ENCODE data around the gene CATSPER3. TPM values are rescaled to one million over a fixed set of nuclear protein-coding genes. Genes with fewer than 3 reads are reported as not detected.

CATSPER3 gene
- total and polyA plus RNA-seq, 4 experiments from 2014 or later = 0.68 to 1.8 (median 0.94) TPM; not detected in 1

- H3K27ac Mint-ChIP-seq = no peak overlapping the region
- CTCF ChIA-PET (ENCODE audit: partially characterized antibody) = no interaction called here
- H3K9me3 ChIP-seq (ENCODE audit: control insufficient read depth in 1 of 2, low read length in 2 of 2) = no peaks in the 10 kb centered on the region
- H3K4me3 ChIP-seq (ENCODE audit: low read length in 2 of 2) = no peak overlapping the region
- no peak overlapping the region for H3K4me3 Mint-ChIP-seq
- peaks cover 13% of the 10 kb centered on the region for H3K36me3 ChIP-seq (ENCODE audit: insufficient read depth, low read length)
- POLR2A ChIA-PET (ENCODE audit: partially characterized antibody) = no interaction called here
- H3K4me1 Mint-ChIP-seq = no peaks in the 10 kb centered on the region
- H3K36me3 Mint-ChIP-seq = peaks cover 17 to 34% of the 10 kb centered on the region in 2 donors
- H3K4me1 ChIP-seq (ENCODE audit: insufficient read depth, low read length) = no peaks in the 10 kb centered on the region
- no peak overlapping the region for H3K27ac ChIP-seq (ENCODE audit: low read depth, low read length)
- intact Hi-C loops (cut with micrococcal nuclease) = loop anchor here (2.0 kb wide), 1 partner anchor 71 kb away; no protein-coding TSS in a partner anchor
- no peaks in the 10 kb centered on the region for H3K27me3 Mint-ChIP-seq
- no peaks in the 10 kb centered on the region for H3K9me3 Mint-ChIP-seq
- H3K27me3 ChIP-seq (ENCODE audit: insufficient read depth, low read length) = no peaks in the 10 kb centered on the region
- no peak for DNase-seq
These were observed 29.7 kb upstream of the CATSPER3 start for GRCh38 chr5:134938030-134938429.

DNA sequence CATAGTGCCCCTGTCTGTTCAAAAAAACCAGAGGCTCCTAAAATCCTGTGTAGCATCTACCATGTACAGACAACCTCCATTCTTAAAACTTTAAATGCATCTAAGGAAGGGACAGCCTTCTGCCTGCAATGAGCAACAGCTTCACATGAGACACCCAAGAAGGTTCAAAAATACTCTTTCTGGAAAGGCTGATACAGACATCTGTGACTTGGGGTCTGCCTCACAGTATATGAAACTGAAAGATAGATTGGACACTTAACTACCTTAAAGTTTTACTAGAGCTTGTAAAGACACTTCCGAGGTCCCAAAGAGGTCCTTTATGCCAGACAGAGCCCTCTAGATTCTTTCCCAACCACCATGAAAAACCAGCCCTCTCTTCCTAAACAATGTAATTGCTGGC lies 28.2 kb upstream of the CATSPER3 start:
- Histone ChIP-seq H3K4me1 (ENCODE audit: insufficient read depth, low read length) (no peaks in the 10 kb centered on the region), H3K36me3 (ENCODE audit: insufficient read depth, low read length) (peaks cover 13% of the 10 kb centered on the region), H3K4me3 (ENCODE audit: low read length in 2 of 2) (no peak overlapping the region), H3K9me3 (ENCODE audit: control insufficient read depth in 1 of 2, low read length in 2 of 2) (no peaks in the 10 kb centered on the region), H3K27ac (ENCODE audit: low read depth, low read length) (no peak overlapping the region), H3K27me3 (ENCODE audit: insufficient read depth, low read length) (no peaks in the 10 kb centered on the region)
- intact Hi-C loops (cut with micrococcal nuclease) = loop anchor here (2.0 kb wide), 1 partner anchor 69 kb away; no protein-coding TSS in a partner anchor
- no peak overlapping the region for H3K27ac Mint-ChIP-seq
- DNase-seq = no peak
- POLR2A ChIA-PET (ENCODE audit: partially characterized antibody) = no interaction called here
- H3K36me3 Mint-ChIP-seq = peaks cover 14 to 30% of the 10 kb centered on the region in 2 donors
- CTCF ChIA-PET (ENCODE audit: partially characterized antibody) = no interaction called here
- H3K4me3 Mint-ChIP-seq = no peak overlapping the region
- H3K4me1 Mint-ChIP-seq = no peaks in the 10 kb centered on the region
- no peaks in the 10 kb centered on the region for H3K27me3 Mint-ChIP-seq
- H3K9me3 Mint-ChIP-seq = no peaks in the 10 kb centered on the region

DNA sequence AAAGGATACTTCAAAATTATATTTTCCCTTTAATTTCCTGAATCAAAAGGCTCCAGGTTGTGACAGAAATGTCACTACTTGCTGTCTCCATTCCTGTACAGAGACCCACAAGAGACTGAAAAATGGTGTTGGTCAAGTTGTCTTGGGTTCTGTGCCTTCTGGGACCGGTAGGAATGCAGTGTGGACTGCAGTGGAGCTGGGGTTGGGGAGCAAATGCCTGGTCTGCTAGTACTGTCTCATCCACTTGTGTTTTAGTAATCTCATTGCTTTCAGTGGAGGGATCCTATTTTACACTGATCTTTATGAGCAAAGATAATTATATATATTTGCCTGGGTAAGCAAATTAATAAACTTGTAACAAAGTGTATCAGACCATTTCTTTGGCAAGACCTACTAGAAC lies 24.2 kb upstream of the CATSPER3 start:
- no peaks in the 10 kb centered on the region for H3K9me3 ChIP-seq (ENCODE audit: control insufficient read depth in 1 of 2, low read length in 2 of 2)
- Mint-ChIP-seq H3K9me3 (no peaks in the 10 kb centered on the region), H3K4me3 (no peak overlapping the region), H3K27ac (no peak overlapping the region), H3K27me3 (no peaks in the 10 kb centered on the region), H3K36me3 (peaks cover 9 to 11% of the 10 kb centered on the region in 2 donors), H3K4me1 (no peaks in the 10 kb centered on the region)
- H3K4me3 ChIP-seq (ENCODE audit: low read length in 2 of 2) = no peak overlapping the region
- H3K27ac ChIP-seq (ENCODE audit: low read depth, low read length) = no peak overlapping the region
- H3K4me1 ChIP-seq (ENCODE audit: insufficient read depth, low read length) = no peaks in the 10 kb centered on the region
- no peaks in the 10 kb centered on the region for H3K27me3 ChIP-seq (ENCODE audit: insufficient read depth, low read length)
- H3K36me3 ChIP-seq (ENCODE audit: insufficient read depth, low read length) = no peaks in the 10 kb centered on the region
- DNase-seq = no peak
- CTCF ChIA-PET (ENCODE audit: partially characterized antibody) = no interaction called here
- intact Hi-C loops (cut with micrococcal nuclease) = no loop called here
- POLR2A ChIA-PET (ENCODE audit: partially characterized antibody) = no interaction called here

DNA sequence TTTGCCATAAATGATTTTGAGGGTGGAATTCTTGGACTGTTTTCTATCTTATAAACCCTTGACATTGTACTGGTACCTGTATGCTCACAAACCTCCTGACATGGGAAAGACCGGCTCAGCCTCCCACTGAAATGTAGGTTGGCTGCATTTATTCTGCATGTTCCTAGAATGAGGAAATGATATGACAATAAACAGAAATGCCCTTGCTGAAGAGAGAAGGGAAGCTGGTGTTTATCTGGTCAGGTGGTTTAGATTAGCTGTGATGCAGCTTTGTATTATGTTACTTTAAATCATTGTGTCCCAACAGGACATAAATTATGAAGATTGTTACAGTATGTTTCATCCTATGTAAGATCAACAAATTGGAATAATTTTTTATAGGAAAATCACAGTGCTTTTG lies 23.1 kb upstream of the CATSPER3 start:
- no peaks in the 10 kb centered on the region for H3K27me3 ChIP-seq (ENCODE audit: insufficient read depth, low read length)
- CTCF ChIA-PET (ENCODE audit: partially characterized antibody) = no interaction called here
- no peaks in the 10 kb centered on the region for H3K9me3 ChIP-seq (ENCODE audit: control insufficient read depth in 1 of 2, low read length in 2 of 2)
- H3K4me1 ChIP-seq (ENCODE audit: insufficient read depth, low read length) = no peaks in the 10 kb centered on the region
- DNase-seq = no peak
- no peak overlapping the region for H3K27ac ChIP-seq (ENCODE audit: low read depth, low read length)
- Mint-ChIP-seq H3K27me3 (no peaks in the 10 kb centered on the region), H3K4me3 (no peak overlapping the region), H3K9me3 (no peaks in the 10 kb centered on the region), H3K4me1 (no peaks in the 10 kb centered on the region), H3K36me3 (peaks cover 9 to 12% of the 10 kb centered on the region in 2 donors), H3K27ac (no peak overlapping the region)
- no peaks in the 10 kb centered on the region for H3K36me3 ChIP-seq (ENCODE audit: insufficient read depth, low read length)
- POLR2A ChIA-PET (ENCODE audit: partially characterized antibody) = no interaction called here
- intact Hi-C loops (cut with micrococcal nuclease) = no loop called here
- no peak overlapping the region for H3K4me3 ChIP-seq (ENCODE audit: low read length in 2 of 2)

GRCh38 chr5:134945041-134945440 lies 22.7 kb upstream of the CATSPER3 start:
- Mint-ChIP-seq H3K4me3 (no peak overlapping the region), H3K36me3 (peaks cover 5 to 9% of the 10 kb centered on the region in 2 donors), H3K4me1 (no peaks in the 10 kb centered on the region), H3K9me3 (no peaks in the 10 kb centered on the region), H3K27ac (peak overlapping the region in 1 of 7 donors; percentile 31), H3K27me3 (no peaks in the 10 kb centered on the region)
- no peaks in the 10 kb centered on the region for H3K9me3 ChIP-seq (ENCODE audit: control insufficient read depth in 1 of 2, low read length in 2 of 2)
- CTCF ChIA-PET (ENCODE audit: partially characterized antibody) = no interaction called here
- intact Hi-C loops (cut with micrococcal nuclease) = no loop called here
- H3K27ac ChIP-seq (ENCODE audit: low read depth, low read length) = no peak overlapping the region
- H3K27me3 ChIP-seq (ENCODE audit: insufficient read depth, low read length) = no peaks in the 10 kb centered on the region
- no peak overlapping the region for H3K4me3 ChIP-seq (ENCODE audit: low read length in 2 of 2)
- no peaks in the 10 kb centered on the region for H3K4me1 ChIP-seq (ENCODE audit: insufficient read depth, low read length)
- DNase-seq = no peak
- H3K36me3 ChIP-seq (ENCODE audit: insufficient read depth, low read length) = no peaks in the 10 kb centered on the region
- POLR2A ChIA-PET (ENCODE audit: partially characterized antibody) = no interaction called here

- Histone ChIP-seq H3K4me1 (ENCODE audit: insufficient read depth, low read length) (no peaks in the 10 kb centered on the region), H3K27ac (ENCODE audit: low read depth, low read length) (no peak overlapping the region), H3K4me3 (ENCODE audit: low read length in 2 of 2) (no peak overlapping the region), H3K27me3 (ENCODE audit: insufficient read depth, low read length) (no peaks in the 10 kb centered on the region), H3K36me3 (ENCODE audit: insufficient read depth, low read length) (no peaks in the 10 kb centered on the region), H3K9me3 (ENCODE audit: control insufficient read depth in 1 of 2, low read length in 2 of 2) (no peaks in the 10 kb centered on the region)
- Mint-ChIP-seq H3K4me3 (no peak overlapping the region), H3K4me1 (no peaks in the 10 kb centered on the region), H3K27ac (no peak overlapping the region), H3K36me3 (peaks cover 2 to 13% of the 10 kb centered on the region in 2 donors), H3K9me3 (peaks cover 0 to 5% (median 0%) of the 10 kb centered on the region in 8 donors), H3K27me3 (no peaks in the 10 kb centered on the region)
- POLR2A ChIA-PET (ENCODE audit: partially characterized antibody) = interaction anchor here (0.6 kb wide), 1 partner anchor 41 kb away, joined by 3 read pairs; no protein-coding TSS in a partner anchor
- no peak for DNase-seq
- CTCF ChIA-PET (ENCODE audit: partially characterized antibody) = no interaction called here
- intact Hi-C loops (cut with micrococcal nuclease) = no loop called here
These were observed 18.8 kb upstream of the CATSPER3 start for GRCh38 chr5:134948911-134949310.

GRCh38 chr5:134949316-134949715 lies 18.4 kb upstream of the CATSPER3 start:
- no peaks in the 10 kb centered on the region for H3K4me1 Mint-ChIP-seq
- Histone ChIP-seq H3K4me3 (ENCODE audit: low read length in 2 of 2) (no peak overlapping the region), H3K36me3 (ENCODE audit: insufficient read depth, low read length) (no peaks in the 10 kb centered on the region), H3K9me3 (ENCODE audit: control insufficient read depth in 1 of 2, low read length in 2 of 2) (peaks cover 0 to 3% of the 10 kb centered on the region in 2 donors), H3K4me1 (ENCODE audit: insufficient read depth, low read length) (no peaks in the 10 kb centered on the region), H3K27me3 (ENCODE audit: insufficient read depth, low read length) (no peaks in the 10 kb centered on the region), H3K27ac (ENCODE audit: low read depth, low read length) (no peak overlapping the region)
- H3K27ac Mint-ChIP-seq = no peak overlapping the region
- no peaks in the 10 kb centered on the region for H3K27me3 Mint-ChIP-seq
- DNase-seq = no peak
- POLR2A ChIA-PET (ENCODE audit: partially characterized antibody) = interaction anchor here (0.6 kb wide), 1 partner anchor 41 kb away, joined by 3 read pairs; no protein-coding TSS in a partner anchor
- CTCF ChIA-PET (ENCODE audit: partially characterized antibody) = no interaction called here
- H3K4me3 Mint-ChIP-seq = no peak overlapping the region
- peaks cover 4 to 17% of the 10 kb centered on the region in 2 donors for H3K36me3 Mint-ChIP-seq
- H3K9me3 Mint-ChIP-seq = peaks cover 0 to 8% (median 2%) of the 10 kb centered on the region in 8 donors
- intact Hi-C loops (cut with micrococcal nuclease) = no loop called here

Measured in CD4-positive, alpha-beta memory T cell (primary cell).